Measurements from ENCODE around the gene ENTPD1.
A peak's percentile ranks its signal among the peaks of the same experiment; 100 is the strongest.
"Not testable (repeated sequence)": the region's sequence is repeated elsewhere in the genome, so short reads cannot be mapped to it uniquely, and the experiment has no call there.

Gene ENTPD1, protein sequence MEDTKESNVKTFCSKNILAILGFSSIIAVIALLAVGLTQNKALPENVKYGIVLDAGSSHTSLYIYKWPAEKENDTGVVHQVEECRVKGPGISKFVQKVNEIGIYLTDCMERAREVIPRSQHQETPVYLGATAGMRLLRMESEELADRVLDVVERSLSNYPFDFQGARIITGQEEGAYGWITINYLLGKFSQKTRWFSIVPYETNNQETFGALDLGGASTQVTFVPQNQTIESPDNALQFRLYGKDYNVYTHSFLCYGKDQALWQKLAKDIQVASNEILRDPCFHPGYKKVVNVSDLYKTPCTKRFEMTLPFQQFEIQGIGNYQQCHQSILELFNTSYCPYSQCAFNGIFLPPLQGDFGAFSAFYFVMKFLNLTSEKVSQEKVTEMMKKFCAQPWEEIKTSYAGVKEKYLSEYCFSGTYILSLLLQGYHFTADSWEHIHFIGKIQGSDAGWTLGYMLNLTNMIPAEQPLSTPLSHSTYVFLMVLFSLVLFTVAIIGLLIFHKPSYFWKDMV

DNA sequence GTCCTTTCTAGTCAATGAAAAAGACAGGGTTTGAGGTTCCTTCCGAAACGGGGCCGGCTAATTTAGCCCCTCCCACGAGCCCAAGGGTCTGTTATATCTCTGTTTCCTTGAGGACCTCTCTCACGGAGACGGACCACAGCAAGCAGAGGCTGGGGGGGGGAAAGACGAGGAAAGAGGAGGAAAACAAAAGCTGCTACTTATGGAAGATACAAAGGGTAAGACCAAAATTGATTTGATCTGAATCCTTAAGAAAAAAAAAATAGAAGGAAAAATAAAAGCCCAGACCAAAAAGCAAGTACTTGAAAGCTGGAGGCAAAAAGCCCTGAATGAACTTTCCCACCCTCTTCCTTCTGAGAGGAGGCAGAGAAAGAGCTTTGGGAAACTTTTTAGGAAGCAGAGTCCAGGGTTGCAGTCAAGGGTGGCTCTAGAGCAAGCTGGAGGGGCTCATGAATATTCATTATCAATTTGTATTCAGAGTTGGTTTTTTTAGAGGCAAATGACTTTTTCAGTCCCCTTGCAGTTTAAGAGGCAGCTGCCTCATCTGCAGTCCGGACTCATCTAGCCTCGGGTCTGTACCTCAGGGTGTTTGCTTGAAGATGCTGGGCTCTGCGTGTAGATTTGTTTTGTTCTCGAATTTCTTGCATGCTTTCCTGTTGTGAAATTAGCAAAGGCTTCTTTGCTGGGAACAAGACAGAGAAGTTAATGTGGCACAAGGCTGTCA is at the start of gene ENTPD1:
ENTPD1 (plus strand) TSS at position 123 of the 721 bp plus-strand sequence; CDS start at position 200, 77 bp downstream.
- no peak for DNase-seq (ENCODE audit: low spot score)

DNA sequence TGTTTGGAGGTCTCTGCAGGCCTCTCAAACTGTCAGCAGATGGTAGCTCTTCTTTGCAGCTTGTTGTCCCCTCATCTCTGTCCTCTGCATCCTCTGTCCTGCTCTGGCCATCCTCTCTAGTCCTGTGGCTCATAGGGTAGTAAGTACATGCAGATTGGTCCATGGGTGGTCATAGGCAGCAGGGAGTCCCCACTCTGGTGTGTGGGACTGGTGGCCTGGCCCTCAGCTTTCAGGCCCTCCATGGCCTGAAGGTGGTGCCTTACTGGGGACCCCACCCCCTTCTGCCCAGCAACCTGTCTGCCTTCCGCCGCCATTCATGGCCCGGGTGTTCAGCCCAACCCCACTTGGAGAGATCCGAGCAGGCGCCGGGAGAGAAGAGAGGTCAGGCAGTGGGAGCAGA is 49.4 kb upstream of the ENTPD1 start:
- no peak for DNase-seq (ENCODE audit: low spot score)

GRCh38 chr10:95706990-95707389 is 49.0 kb upstream of the ENTPD1 start:
- DNase-seq (ENCODE audit: low spot score): no peak

- DNase-seq (ENCODE audit: low spot score): no peak
Measured at GRCh38 chr10:95711492-95711891, 44.5 kb upstream of the ENTPD1 start.

- DNase-seq (ENCODE audit: low spot score): no peak
Measured at GRCh38 chr10:95716466-95716865, 39.5 kb upstream of the ENTPD1 start.

GRCh38 chr10:95716866-95717265 is 39.1 kb upstream of the ENTPD1 start:
- DNase-seq (ENCODE audit: low spot score): no peak

DNA sequence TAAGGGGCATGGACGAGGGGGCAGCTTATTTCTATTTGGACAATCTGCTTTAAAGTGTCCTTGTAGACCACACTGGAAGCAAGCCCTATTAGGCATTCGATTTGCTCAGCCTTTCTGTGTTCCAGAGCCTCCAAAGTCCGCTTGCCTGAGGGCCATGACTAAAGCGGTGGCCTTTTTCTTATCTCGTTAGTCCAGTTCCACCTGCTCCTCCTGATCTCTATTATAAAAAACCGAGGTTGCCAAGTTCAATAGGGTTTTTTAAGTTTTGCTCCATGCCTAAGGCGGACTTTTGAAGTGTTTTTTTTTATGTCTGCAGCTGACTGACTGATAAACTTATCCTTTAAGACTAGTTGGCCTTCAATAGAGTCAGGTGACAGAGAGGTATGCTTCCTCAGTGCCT is 35.2 kb upstream of the ENTPD1 start:
- DNase-seq (ENCODE audit: low spot score): not testable (repeated sequence)

- not testable (repeated sequence) for DNase-seq (ENCODE audit: low spot score)
Measured at GRCh38 chr10:95722496-95722895, 33.5 kb upstream of the ENTPD1 start.

DNA sequence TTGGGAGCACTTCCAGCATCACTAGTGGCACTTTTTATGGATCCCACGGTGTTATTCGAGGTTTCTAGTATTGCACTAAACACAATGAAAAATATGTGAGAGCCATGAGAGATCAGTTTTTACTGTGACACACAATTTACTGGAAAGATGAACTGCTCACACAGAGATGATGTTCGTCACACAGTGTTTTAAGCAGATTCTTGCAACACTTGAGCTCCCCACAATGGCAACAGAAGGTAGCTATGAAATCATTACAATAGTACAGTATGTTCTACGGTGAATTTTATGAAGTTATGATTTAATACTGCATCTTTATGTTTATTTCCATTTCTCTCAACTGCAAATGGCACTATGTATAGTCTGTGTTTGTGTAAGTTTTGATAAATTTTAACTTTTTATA is 27.4 kb upstream of the ENTPD1 start:
- DNase-seq (ENCODE audit: low spot score): no peak

- no peak for DNase-seq (ENCODE audit: low spot score)
Measured at GRCh38 chr10:95729323-95730055, 26.5 kb upstream of the ENTPD1 start.

DNA sequence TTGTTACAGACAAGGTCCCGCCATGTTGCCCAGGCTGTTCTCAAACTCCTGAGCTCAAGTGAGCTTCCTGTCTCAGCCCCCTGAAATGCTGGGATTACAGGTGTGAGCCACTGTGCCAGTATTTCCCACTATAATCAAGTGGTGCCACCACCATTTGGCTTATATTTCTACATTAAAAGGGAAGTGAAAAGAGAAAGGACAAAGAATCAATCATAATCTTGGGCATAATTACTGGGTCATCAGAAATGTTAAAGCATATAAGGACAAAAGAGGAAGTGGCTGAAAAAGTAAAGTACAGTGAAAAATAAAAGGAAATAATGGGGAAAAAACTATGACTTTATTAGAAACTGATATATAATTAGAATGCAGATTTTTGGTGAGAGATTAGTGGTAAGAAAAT is 25.7 kb upstream of the ENTPD1 start:
- no peak for DNase-seq (ENCODE audit: low spot score)

DNA sequence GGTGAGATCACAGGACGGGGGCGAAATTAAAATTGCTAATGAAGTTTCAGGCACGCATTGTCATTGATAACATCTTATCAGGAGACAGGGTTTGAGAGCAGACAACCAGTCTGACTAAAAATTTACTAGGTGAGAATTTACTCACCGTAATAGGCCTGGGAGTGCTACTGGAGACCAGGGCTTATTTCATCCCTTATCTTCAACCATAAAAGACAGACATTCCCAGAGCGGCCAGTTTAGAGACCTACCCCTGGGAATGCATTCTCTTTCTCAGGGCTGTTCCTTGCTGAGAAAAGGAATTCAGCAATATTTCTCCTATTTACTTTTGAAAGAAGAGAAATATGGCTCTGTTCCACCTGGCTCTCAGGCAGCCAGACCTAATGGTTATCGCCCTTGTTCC is 23.1 kb upstream of the ENTPD1 start:
- DNase-seq (ENCODE audit: low spot score): not testable (repeated sequence)

- DNase-seq (ENCODE audit: low spot score): no peak
Measured at GRCh38 chr10:95739056-95739455, 16.9 kb upstream of the ENTPD1 start.

DNA sequence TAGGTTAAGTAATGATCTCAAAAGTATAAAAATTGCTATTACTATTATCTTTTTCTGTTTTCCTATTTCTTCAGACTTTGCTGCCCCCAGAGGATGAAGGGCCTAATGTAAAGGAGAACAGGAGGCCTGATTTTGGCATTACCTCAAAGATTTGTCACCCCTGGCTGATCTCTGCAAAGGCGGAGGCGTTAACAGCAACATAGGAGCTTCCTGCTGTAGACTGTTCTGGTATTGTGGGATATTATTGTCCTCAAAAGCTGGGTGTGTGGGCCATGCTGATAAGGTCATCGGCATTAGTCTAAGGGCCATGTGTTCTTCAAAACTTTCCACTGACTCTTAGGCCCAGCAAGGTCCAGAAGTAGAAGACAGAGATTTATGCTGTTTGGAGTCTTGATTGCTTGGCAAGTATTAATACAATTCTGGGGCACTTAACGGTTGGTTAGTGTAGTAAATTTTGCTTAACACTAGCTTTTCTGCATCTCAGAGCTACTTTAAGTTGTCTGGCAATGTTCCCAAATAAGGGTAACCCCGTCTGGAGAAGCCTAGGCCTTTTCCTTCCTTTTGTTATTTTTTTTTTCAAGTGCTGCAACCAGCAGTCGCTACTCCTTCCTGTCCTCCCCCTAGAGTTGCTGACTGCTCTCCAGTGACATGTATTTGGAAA is 14.0 kb upstream of the ENTPD1 start:
- no peak for DNase-seq (ENCODE audit: low spot score)

GRCh38 chr10:95742485-95742884 is 13.5 kb upstream of the ENTPD1 start:
- DNase-seq (ENCODE audit: low spot score): peak; percentile 16

- no peak for DNase-seq (ENCODE audit: low spot score)
Measured at GRCh38 chr10:95742962-95743535, 12.9 kb upstream of the ENTPD1 start.

DNA sequence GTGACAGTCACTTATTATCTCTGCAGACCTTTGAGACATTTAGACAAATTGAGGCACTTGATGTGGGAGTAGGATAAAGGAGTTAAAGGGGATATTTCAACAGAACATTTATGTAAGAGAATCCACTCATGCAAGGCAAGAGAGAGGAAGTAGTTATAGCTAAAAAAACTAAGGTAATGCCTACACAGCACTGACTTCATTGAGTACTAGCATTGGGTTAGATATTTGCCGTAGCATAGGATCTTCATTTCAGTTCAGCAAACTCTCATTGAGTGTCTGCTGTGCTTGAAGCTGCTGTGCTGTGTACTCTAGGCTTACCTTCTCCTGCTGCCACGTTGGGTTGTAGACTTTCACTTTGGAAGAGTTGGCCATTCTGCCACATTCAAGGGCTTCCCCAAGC is 10.5 kb upstream of the ENTPD1 start:
- DNase-seq (ENCODE audit: low spot score): no peak

DNA sequence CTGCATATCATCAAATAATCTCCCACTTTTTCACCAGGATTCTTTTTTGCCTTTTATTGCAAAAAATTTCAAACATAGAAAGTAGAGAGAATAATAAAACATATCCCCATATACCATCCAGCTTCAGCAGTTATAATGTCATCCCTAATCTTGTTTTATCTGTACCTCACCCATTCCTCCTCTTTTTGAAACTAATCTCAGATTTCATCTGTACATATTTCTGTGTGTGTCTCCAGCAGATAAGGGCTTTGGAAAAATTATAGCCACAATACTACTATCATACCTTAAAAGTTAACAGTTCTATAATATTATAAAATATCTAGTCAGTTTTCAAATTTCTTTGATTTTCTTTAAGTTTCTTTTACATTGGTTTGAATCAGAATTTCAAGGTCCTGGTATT is 7.6 kb upstream of the ENTPD1 start:
- no peak for DNase-seq (ENCODE audit: low spot score)

- no peak for DNase-seq (ENCODE audit: low spot score)
Measured at GRCh38 chr10:95755511-95756004, 405 bp upstream of the ENTPD1 start.

DNA sequence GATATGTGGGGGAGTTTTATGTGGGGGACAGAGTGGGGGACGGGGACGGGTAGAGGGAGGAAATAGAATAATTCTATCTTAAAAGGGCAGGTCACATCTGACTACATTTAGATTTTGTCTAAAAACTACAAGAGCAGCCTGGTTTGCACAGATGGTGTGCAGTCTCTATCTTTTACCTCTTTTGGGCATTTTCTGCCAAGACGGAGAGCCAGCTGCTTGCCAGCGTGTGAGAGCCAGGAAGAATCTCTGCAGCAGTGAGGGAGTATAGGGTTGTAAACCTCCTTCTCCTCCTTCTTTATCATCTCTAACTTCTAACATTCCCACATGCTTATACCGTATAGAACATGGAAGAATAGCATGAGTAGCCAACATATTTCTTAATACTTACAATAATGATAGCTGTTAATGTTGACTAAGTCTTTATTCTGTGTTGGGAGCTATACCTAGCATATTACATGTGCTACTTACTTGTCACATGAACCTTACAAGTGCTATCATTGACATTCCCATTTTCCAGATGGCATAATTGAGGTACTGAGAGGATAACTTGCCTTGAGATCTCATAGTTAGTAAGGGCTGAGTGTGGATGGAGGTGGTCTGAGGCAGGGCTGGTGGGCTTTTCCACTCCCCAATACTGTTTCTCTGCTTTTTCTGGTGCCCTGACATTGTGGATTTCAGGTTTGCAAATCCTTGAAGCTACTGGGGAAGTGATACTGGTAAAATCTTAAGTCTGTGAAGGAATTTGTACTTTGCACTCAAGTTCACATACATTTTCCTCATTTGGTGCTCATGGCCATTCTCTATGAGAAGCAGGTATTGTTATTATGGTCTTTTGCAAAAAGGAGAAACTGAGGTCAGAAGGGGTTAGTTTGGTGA is 1.1 kb downstream of the ENTPD1 start:
- no peak for DNase-seq (ENCODE audit: low spot score)

Data from HuH-7.5 (cell line).